HG02759 (cell line): ENCODE results near the gene ZNF12.

Source experiments
- ATAC-seq: cut with Tn5 transposase; IDR thresholded peaks from one replicate; pipeline ENCODE4 v1.9.1; 2021; ENCODE audit warnings: mild to moderate bottlenecking, moderate library complexity; ENCODE audit not compliant: unreplicated experiment

ZNF12 gene

DNA sequence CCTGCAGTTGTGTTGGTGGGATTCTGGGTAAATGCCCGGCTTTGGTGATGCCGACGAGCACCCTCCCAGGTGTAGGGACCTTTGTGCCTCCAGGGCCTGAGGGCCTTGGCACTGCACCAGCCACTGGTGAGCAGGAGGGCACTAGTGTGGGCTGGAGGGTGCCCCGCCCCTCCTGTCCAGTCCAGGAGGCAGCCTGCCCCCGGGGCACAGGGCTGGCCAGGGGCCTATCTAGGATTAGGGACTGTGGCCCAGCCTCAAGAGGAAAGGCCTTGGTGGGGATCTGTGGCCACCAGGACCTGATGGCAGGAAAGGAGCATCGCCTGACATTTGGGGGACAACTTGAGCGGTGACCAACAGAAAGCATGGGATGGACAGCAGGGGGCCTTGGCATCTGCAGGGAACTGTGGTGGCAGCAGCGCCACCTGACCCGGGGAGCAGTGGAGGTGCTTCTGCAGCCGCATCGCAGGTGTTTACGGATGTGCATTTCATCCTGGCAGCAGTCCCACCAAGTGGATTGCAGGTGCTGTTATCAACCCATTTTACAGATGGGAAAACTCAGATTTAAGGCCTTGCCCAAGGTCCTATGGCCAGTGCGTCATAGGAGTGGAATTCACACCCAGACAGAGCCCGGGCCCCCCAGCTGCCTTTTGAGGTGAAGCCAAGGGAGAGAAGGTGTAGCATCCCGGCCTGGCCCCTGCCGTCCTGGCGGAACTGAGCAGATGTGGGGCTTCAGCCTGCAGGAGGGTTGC, 58.5 kb downstream of the ZNF12 start:
- no peak for ATAC-seq

GRCh38 chr7:6647541-6647940, 59.2 kb downstream of the ZNF12 start:
- no peak for ATAC-seq

GRCh38 chr7:6647080-6647479, 59.7 kb downstream of the ZNF12 start:
- ATAC-seq: no peak

GRCh38 chr7:6646465-6646864, 60.3 kb downstream of the ZNF12 start:
- no peak for ATAC-seq

- ATAC-seq: no peak
Observed at GRCh38 chr7:6644728-6645127, 62.0 kb downstream of the ZNF12 start.

DNA sequence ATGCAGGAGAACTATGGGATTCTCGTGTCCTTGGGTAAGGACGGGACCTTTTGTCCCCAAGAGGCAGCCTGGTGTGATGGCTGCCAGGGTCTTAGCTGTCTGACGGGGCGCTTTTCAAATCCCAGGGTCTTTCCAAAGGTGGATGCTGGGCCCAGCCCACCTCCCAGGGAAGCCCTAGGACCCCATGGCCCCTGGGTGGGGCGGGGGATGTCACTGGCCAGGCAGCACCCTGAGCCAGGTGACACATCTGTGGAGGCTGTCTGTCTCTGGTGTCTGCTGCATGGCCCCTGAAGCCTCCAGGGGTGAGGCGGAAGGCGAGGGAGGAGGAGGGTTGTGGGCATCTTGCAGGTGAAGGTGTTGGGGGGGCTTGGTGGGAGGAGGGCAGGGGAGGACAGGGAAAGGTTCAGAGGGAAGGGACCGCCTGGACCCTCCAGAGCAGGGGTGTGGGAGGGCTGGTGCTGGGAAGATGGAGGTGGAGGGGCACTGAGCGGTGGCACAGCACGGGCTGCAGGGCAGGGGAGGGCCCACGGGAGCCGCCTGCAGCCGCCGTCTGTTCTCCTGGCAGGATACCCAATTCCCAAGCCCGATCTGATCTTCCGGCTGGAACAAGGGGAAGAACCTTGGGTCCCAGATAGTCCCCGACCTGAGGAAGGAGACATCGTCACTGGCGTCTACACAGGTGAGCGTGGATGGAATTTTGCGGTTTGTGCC, 62.7 kb downstream of the ZNF12 start:
- no peak for ATAC-seq

DNA sequence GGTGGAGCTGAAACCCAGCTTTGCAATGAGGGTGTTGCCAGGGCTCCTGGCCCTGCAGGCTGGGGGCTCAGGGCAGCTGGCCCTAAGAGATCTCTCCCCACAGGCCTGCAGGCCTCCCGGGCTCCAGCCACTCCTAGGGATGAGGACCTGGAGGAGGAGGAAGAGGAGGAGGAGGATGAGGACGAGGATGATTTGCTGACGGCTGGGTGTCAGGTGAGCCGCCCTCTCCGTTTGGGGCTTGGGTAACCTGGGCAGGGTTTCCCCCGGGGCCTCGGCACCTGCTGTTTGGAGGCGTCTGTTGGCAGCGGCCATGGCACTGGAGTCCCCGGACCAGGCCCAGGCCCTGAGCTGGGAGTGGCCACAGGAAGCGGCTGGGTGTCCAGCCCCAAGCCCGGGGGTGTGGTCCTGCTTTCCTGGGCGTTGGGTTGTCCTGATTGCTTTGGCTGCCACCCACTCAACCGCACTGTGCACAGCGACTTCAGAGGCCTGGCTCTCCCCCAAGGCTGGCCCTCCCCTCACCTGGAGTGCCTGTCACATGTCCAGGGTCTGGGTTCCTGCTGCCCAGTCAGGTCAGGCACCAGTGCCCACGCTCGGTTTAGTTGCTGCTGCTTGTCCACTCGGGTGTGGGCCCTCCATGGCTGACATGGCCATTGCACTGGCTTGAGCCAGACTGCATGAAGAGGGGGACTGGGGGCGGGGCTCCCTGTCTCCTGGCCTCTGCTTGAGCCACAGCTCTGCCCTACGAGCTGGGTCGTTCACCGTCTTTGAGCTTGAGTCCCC, 63.7 kb downstream of the ZNF12 start:
- ATAC-seq: no peak

DNA sequence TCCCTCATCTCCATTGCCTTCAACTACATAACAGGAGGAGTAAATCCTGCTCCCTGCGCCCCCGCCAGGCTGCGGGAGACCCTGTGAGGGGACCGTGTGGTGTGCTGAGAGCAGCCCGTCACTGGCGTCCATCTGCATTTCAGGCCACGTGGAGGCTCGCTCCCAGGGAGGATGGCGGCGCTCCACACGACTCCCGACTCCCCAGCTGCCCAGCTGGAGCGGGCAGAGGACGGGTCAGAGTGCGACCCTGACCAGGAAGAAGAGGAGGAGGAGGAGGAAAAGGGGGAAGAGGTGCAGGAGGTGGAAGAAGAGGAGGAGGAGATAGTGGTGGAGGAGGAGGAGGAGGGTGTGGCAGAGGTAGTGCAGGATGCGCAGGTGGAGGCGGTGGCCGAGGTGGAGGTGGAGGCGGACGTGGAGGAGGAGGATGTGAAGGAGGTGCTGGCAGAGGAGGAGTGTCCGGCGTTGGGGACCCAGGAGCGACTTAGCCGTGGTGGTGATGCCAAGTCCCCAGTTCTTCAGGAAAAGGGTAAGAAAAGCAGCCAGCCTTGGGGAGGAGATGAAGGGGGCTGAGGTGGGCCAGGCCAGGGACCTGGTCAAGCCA, 64.4 kb downstream of the ZNF12 start:
- no peak for ATAC-seq

GRCh38 chr7:6641305-6642035, 65.3 kb downstream of the ZNF12 start:
- no peak for ATAC-seq

GRCh38 chr7:6640246-6640721, 66.5 kb downstream of the ZNF12 start:
- ATAC-seq: no peak

- ATAC-seq: no peak
Observed at GRCh38 chr7:6639627-6640026, 67.1 kb downstream of the ZNF12 start.

GRCh38 chr7:6639032-6639431, 67.7 kb downstream of the ZNF12 start:
- no peak for ATAC-seq
